Measurements from ENCODE around the gene SYTL1. TPM values are rescaled to one million over a fixed set of nuclear protein-coding genes. Genes with fewer than 3 reads are reported as not detected.

SYTL1 gene
- total and polyA plus RNA-seq, 11 donors, result 0.23 to 6.0 (median 0.55) TPM; not detected in 1

- H3K27me3 ChIP-seq, result no peaks in the 10 kb centered on the region
- peak overlapping the region in 8 of 12 donors; percentile 7 to 61 (median 50) for H3K4me3 ChIP-seq
- ATAC-seq, result no peak
- H3K4me1 ChIP-seq, result peaks cover 0 to 31% (median 22%) of the 10 kb centered on the region in 12 donors
- intact Hi-C loops (cut with DNase I), result loop anchor here in 2 of 10 donors (5.0 to 10.0 kb wide), 2 partner anchors 39 to 47 kb away; no protein-coding TSS in a partner anchor
- peak in 1 of 5 donors; percentile 30 for DNase-seq
- H3K36me3 ChIP-seq, result peaks cover 0 to 37% (median 33%) of the 10 kb centered on the region in 9 donors
- no peak for TF ChIP-seq POLR2A (IDR thresholded peaks at IDR 0.05)
- TF ChIP-seq CTCF (IDR thresholded peaks at IDR 0.05), result no peak
- WGBS, 4 donors, result 50 to 57% (median 52%) methylated on average over 5 to 8 of the region's 8 CpGs
- no peaks in the 10 kb centered on the region for H3K9me3 ChIP-seq
- peak overlapping the region in 5 of 12 donors; percentile 3 to 55 (median 25) for H3K27ac ChIP-seq
Measured at GRCh38 chr1:27351541-27352107, 9.8 kb downstream of the SYTL1 start.

- no peak overlapping the region for H3K4me3 ChIP-seq
- WGBS, 4 donors, result 86 to 92% (median 88%) methylated on average over 7 to 13 of the region's 13 CpGs
- no peaks in the 10 kb centered on the region for H3K27me3 ChIP-seq
- TF ChIP-seq CTCF (IDR thresholded peaks at IDR 0.05) (no peak), POLR2A (IDR thresholded peaks at IDR 0.05) (no peak)
- DNase-seq (peak in 1 of 5 donors; percentile 66), ATAC-seq (peak in 1 of 4 donors; percentile 2)
- intact Hi-C loops (cut with DNase I), result loop anchor here in 2 of 10 donors (5.0 to 10.0 kb wide), 2 partner anchors 41 to 48 kb away; no protein-coding TSS in a partner anchor
- H3K36me3 ChIP-seq, result peaks cover 0 to 50% (median 46%) of the 10 kb centered on the region in 9 donors
- H3K27ac ChIP-seq, result no peak overlapping the region
- H3K4me1 ChIP-seq, result peaks cover 0 to 42% (median 26%) of the 10 kb centered on the region in 12 donors
- no peaks in the 10 kb centered on the region for H3K9me3 ChIP-seq
Measured at GRCh38 chr1:27353166-27353565, 11.3 kb downstream of the SYTL1 start.

GRCh38 chr1:27353629-27354028, 11.8 kb downstream of the SYTL1 start:
- intact Hi-C loops (cut with DNase I), result loop anchor here in 2 of 10 donors (5.0 to 10.0 kb wide), 2 partner anchors 41 to 49 kb away; no protein-coding TSS in a partner anchor
- no peak overlapping the region for H3K27ac ChIP-seq
- H3K9me3 ChIP-seq, result no peaks in the 10 kb centered on the region
- no peak overlapping the region for H3K4me3 ChIP-seq
- no peak for ATAC-seq
- peaks cover 0 to 41% (median 26%) of the 10 kb centered on the region in 12 donors for H3K4me1 ChIP-seq
- no peaks in the 10 kb centered on the region for H3K27me3 ChIP-seq
- no peak for TF ChIP-seq POLR2A (IDR thresholded peaks at IDR 0.05)
- no peak for TF ChIP-seq CTCF (IDR thresholded peaks at IDR 0.05)
- WGBS, 4 donors, result 90 to 100% (median 95%) methylated on average over 3 of the region's 3 CpGs
- peaks cover 0 to 55% (median 50%) of the 10 kb centered on the region in 9 donors for H3K36me3 ChIP-seq
- DNase-seq, result no peak

- WGBS, 4 donors, result 86 to 96% (median 95%) methylated on average over 5 of the region's 5 CpGs
- TF ChIP-seq POLR2A (IDR thresholded peaks at IDR 0.05) (no peak), CTCF (IDR thresholded peaks at IDR 0.05) (no peak)
- Histone ChIP-seq H3K36me3 (peaks cover 0 to 75% (median 67%) of the 10 kb centered on the region in 9 donors), H3K9me3 (no peaks in the 10 kb centered on the region), H3K27me3 (no peaks in the 10 kb centered on the region), H3K4me3 (no peak overlapping the region), H3K27ac (no peak overlapping the region), H3K4me1 (peaks cover 0 to 32% (median 11%) of the 10 kb centered on the region in 12 donors)
- intact Hi-C loops (cut with DNase I), result loop anchor here in 9 of 10 donors (2.0 to 10.0 kb wide), 4 partner anchors 33 to 55 kb away; partner anchors contain the start of gene GPR3 (in 8 of the 9)
- ATAC-seq (no peak), DNase-seq (no peak)
Measured at GRCh38 chr1:27355683-27356082, 13.9 kb downstream of the SYTL1 start.
